ENCODE data around the gene KCNA1. TPM values are rescaled to one million over a fixed set of nuclear protein-coding genes. Genes with fewer than 3 reads are reported as not detected.

KCNA1 gene
- total RNA-seq, 2 donors from 2014 or later: 0.05 to 0.07 TPM

DNA sequence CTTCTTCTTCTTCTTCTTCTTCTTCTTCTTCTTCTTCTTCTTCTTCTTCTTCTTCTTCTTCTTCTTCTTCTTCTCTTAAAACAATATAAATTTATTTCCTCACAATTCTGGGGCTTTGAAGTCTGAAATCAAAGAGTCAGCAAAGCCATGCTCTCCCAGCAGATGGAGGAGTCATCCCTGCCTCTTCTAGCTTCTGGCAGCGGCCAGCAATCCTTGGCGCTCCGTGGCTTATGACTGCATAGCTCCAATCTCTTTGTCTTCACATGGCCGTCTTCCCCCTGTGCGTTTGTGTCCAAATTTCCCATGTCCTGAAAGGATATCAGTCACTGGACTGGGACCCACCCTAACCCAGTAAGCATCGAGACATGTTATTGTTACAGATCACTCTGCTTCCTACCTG is 22.9 kb downstream of the KCNA1 start:
- H3K9me3 Mint-ChIP-seq: no peaks in the 10 kb centered on the region
- ATAC-seq (replicated peaks in 1 of 2) (no peak), DNase-seq (no peak)
- H3K4me1 Mint-ChIP-seq (ENCODE audit: low read depth): no peaks in the 10 kb centered on the region
- no peaks in the 10 kb centered on the region for H3K36me3 Mint-ChIP-seq (ENCODE audit: insufficient read depth in 2 of 2)
- H3K27me3 Mint-ChIP-seq (ENCODE audit: low read depth): peaks cover 58% of the 10 kb centered on the region
- no peak overlapping the region for H3K27ac Mint-ChIP-seq
- no peak overlapping the region for H3K4me3 Mint-ChIP-seq

DNA sequence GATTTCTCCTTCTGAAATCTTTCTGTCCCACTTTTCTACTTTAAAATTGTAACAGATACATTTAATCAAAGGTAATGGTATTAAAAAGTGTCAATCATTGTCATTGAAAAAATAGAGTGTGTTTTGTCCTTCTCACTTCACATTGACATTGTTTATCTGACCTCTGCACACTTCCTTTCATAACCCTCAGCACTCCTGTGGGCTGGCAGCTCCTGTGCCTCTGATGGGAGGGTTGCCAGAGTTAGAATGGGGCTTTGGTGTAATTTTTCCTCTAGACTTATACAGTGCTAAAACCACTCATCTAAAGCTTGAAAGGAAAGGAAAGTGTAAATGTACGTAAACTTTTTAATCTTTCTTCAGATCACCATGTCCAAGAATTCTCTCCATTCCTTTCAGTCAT is 23.7 kb downstream of the KCNA1 start:
- no peaks in the 10 kb centered on the region for H3K9me3 Mint-ChIP-seq
- H3K27ac Mint-ChIP-seq: no peak overlapping the region
- no peaks in the 10 kb centered on the region for H3K4me1 Mint-ChIP-seq (ENCODE audit: low read depth)
- H3K36me3 Mint-ChIP-seq (ENCODE audit: insufficient read depth in 2 of 2): no peaks in the 10 kb centered on the region
- H3K4me3 Mint-ChIP-seq: no peak overlapping the region
- peaks cover 54% of the 10 kb centered on the region for H3K27me3 Mint-ChIP-seq (ENCODE audit: low read depth)
- ATAC-seq (replicated peaks in 1 of 2) (no peak), DNase-seq (no peak)

DNA sequence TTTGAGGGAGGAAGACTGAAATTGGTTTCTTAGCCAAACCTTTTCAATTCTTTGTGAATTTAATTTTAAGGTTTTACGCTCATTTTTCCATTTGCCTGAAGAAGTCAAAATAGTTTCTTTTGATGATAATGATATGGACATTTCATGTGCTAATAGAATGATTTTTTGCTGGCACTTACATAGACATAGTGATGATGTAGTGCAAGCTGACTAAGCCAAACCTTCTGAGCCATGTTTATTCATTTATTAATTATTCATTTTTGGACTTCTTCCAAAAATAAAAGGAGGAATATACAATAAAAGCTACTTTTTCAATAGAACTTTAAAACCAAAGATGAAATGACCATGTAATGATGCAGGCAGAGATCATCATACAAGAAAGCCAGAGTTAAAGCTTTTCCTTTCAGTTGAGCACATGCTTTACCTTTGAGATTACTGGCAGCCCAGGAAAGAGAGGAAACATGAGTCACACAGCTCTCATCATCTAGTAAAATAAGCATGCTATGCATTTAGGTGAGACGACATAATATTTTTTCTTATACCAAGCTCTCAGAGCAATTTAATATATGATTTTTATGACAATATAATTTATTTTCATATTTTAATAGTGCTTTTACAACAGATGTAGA is 24.8 kb downstream of the KCNA1 start:
- DNase-seq (no peak), ATAC-seq (replicated peaks in 1 of 2) (peak in 1 of 2 donors; percentile 63)
- H3K36me3 Mint-ChIP-seq (ENCODE audit: insufficient read depth in 2 of 2): no peaks in the 10 kb centered on the region
- no peaks in the 10 kb centered on the region for H3K4me1 Mint-ChIP-seq (ENCODE audit: low read depth)
- H3K4me3 Mint-ChIP-seq: no peak overlapping the region
- H3K9me3 Mint-ChIP-seq: no peaks in the 10 kb centered on the region
- H3K27me3 Mint-ChIP-seq (ENCODE audit: low read depth): peaks cover 44% of the 10 kb centered on the region
- H3K27ac Mint-ChIP-seq: no peak overlapping the region

DNA sequence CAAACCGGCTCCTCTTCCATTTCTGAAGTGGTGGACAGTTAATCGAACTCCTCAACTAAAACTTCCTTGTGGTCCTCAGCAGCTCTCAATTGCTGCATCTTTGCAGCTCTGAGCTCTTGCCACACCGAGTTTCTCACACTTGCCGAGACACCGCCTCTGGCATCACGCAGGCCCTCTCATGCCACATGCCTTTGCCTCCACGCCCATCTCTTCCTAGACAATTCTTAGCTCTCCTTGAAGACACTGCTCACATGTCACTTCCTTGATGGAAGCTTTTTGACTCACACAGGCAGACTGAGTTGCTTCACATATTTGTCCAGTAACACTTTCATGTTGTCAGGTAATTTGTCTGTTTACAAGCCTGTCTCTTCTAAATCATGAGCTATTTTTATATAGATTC is 29.2 kb downstream of the KCNA1 start:
- ATAC-seq (replicated peaks in 1 of 2): no peak
- H3K4me3 Mint-ChIP-seq: no peak overlapping the region
- H3K27me3 Mint-ChIP-seq (ENCODE audit: low read depth): peaks cover 19% of the 10 kb centered on the region
- DNase-seq: no peak
- no peak overlapping the region for H3K27ac Mint-ChIP-seq
- no peaks in the 10 kb centered on the region for H3K36me3 Mint-ChIP-seq (ENCODE audit: insufficient read depth in 2 of 2)
- H3K4me1 Mint-ChIP-seq (ENCODE audit: low read depth): no peaks in the 10 kb centered on the region
- H3K9me3 Mint-ChIP-seq: no peaks in the 10 kb centered on the region

DNA sequence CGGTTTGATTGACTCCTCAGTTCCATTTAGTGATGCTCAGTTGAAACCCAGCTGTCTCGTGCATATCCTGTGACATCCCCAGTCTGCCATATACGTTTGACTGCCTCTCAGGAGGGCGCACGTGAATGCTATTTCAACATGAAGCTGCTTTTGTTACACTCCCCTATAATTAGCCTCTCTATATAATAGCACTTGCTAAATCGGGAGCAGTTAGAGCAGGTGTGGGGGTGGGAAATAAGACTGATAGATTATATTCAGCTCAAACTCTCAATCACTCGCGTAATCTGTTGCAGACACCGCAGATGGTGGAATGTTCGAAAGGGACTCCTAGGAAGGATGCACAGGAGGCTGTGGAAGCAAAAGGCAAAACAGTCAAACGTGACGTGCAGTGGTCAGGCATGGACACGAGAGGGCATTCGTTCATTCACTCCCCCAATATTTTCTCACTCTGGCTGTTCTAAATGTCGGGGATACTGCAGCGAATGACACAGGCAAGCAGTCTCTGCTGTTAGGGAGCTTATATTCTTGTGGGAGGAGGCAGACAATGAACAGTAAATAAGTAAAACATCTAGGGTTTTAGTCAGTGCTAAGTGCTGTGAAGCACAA is 29.8 kb downstream of the KCNA1 start:
- Mint-ChIP-seq H3K36me3 (ENCODE audit: insufficient read depth in 2 of 2) (no peaks in the 10 kb centered on the region), H3K4me3 (no peak overlapping the region)

DNA sequence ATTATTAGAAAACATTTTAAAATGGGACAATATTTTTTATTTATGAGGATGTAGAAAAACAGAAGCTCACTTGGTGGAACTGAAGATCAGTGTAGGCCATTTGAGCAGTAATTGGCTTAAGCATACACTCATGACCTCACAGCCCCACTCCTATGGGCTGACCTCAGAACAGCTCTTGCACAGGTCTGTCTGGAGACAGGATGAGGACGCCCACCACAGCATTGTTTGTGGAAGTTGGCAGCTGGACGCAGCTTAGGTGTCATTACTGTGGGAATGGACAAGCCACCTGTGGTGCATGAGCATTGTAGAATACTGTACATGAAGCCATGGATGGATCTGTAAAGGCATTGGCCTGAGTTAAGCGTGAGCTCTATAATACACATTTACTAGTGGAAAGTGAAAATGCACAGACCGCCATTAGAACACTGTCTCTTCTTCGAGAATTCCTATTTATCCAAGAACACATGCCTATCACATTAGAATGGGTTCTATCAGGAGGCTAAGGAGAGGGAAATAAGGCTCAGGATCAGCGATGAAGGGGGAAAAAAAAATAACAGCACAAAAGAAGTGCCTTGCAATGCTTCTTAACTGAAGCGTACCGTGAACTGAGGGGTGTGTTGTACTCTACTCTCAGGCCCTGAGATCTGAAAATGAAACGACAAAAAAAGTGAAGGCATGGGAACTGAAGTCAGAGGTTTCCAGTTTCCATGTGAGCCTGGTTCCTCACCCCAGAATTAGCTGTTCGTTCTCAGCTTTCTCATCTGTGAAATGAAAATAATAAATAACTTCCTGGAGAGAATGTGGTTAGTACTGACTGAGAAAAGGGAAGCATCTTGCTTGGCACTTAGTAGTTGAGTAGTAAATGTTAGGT is 33.6 kb downstream of the KCNA1 start:
- no peak for ATAC-seq (replicated peaks in 1 of 2)
- Mint-ChIP-seq H3K9me3 (no peaks in the 10 kb centered on the region), H3K27ac (no peak overlapping the region), H3K27me3 (ENCODE audit: low read depth) (no peaks in the 10 kb centered on the region), H3K4me3 (no peak overlapping the region), H3K4me1 (ENCODE audit: low read depth) (no peaks in the 10 kb centered on the region), H3K36me3 (ENCODE audit: insufficient read depth in 2 of 2) (no peaks in the 10 kb centered on the region)
- DNase-seq: no peak

More for the DNA sequence above, 29.8 kb downstream of the KCNA1 start:
- Mint-ChIP-seq H3K27ac (no peak overlapping the region), H3K9me3 (no peaks in the 10 kb centered on the region), H3K27me3 (ENCODE audit: low read depth) (peaks cover 15% of the 10 kb centered on the region), H3K4me1 (ENCODE audit: low read depth) (no peaks in the 10 kb centered on the region)
- DNase-seq: no peak
- no peak for ATAC-seq (replicated peaks in 1 of 2)

DNA sequence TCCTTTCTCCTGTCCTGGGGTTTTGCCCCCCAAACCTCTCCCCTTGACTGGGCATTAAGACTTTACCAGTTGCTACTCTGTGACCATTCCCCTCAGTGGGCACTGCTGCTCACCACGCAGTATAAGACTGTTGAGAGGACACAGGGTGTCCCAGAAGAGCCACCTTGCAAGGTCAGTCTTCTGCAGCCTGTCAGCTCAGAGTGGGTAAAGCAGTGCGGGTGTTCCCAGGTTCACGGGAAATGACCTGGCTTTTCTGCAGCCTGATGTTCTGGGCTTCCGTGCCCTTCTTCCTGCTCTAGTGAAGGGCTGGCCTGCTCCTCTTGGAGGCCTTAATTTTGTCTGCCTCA is 34.2 kb downstream of the KCNA1 start:
- H3K4me1 Mint-ChIP-seq (ENCODE audit: low read depth): no peaks in the 10 kb centered on the region
- peaks cover under 1% of the 10 kb centered on the region for H3K27me3 Mint-ChIP-seq (ENCODE audit: low read depth)
- no peak for DNase-seq
- H3K9me3 Mint-ChIP-seq: no peaks in the 10 kb centered on the region
- H3K4me3 Mint-ChIP-seq: no peak overlapping the region
- no peak for ATAC-seq (replicated peaks in 1 of 2)
- H3K27ac Mint-ChIP-seq: no peak overlapping the region
- no peaks in the 10 kb centered on the region for H3K36me3 Mint-ChIP-seq (ENCODE audit: insufficient read depth in 2 of 2)

DNA sequence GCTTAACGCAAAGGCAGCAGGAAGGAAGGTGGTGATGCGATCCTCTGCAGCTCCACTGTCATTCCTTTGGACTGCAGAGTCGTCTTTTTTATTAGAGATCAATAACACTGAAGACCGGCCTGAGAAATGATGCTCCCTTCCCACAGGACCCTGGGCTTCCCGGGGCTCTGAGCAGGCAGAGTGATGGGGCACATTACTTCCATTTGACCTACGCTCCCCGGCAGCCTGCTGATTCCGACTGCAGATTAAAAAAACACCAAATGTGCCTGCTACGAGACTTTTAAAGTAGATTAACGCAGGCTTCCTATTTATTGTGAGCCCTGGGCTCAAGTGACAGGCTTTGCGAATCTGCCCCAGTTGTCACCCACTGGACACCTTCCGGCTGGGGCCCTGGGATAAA is 37.5 kb downstream of the KCNA1 start:
- H3K36me3 Mint-ChIP-seq (ENCODE audit: insufficient read depth in 2 of 2): no peaks in the 10 kb centered on the region
- H3K9me3 Mint-ChIP-seq: no peaks in the 10 kb centered on the region
- H3K27ac Mint-ChIP-seq: no peak overlapping the region
- H3K27me3 Mint-ChIP-seq (ENCODE audit: low read depth): peaks cover 8% of the 10 kb centered on the region
- no peaks in the 10 kb centered on the region for H3K4me1 Mint-ChIP-seq (ENCODE audit: low read depth)
- no peak overlapping the region for H3K4me3 Mint-ChIP-seq
- DNase-seq: no peak
- no peak for ATAC-seq (replicated peaks in 1 of 2)

DNA sequence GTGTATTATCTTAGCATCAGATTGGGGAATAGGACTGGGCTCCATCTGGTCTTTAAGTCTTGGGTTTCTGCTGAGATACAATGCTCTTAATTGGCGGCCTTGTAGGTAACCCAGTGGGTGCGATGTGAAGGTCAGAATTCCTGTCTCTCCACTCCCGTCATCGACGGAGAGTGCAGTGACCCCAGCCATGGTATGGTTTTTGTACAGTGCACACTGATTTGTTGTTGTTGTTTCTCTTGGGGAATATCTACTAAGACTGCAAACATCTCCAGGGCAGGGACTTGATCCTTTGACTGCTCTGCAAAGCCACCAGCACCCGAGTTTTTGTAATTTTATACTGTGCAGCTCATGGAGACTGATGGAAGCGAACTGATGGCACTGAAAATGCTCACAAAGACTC is 41.4 kb downstream of the KCNA1 start:
- Mint-ChIP-seq H3K4me1 (ENCODE audit: low read depth) (no peaks in the 10 kb centered on the region), H3K9me3 (no peaks in the 10 kb centered on the region), H3K4me3 (no peak overlapping the region), H3K27ac (no peak overlapping the region), H3K36me3 (ENCODE audit: insufficient read depth in 2 of 2) (no peaks in the 10 kb centered on the region), H3K27me3 (ENCODE audit: low read depth) (peaks cover 31% of the 10 kb centered on the region)
- DNase-seq: no peak
- no peak for ATAC-seq (replicated peaks in 1 of 2)

DNA sequence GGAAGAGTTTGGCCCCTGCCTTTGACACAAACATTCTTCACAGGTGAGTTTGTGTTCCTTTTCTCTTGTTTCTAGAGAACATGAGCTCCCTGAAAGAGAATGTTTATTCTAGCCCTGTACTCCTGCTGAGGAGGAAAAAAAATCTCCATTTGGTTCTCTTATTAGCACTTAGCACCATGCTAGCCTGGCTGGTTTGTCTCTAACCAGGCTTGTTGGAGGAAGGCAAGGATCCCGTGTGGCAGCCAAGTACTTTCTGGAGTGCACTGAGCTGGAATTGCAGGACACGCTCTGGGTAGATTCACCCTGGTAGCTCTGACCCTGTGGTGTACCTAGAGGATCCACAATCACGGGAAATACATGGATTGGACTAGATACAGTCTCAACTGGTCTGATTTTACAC is 41.9 kb downstream of the KCNA1 start:
- ATAC-seq (replicated peaks in 1 of 2): no peak
- no peak overlapping the region for H3K4me3 Mint-ChIP-seq

DNA sequence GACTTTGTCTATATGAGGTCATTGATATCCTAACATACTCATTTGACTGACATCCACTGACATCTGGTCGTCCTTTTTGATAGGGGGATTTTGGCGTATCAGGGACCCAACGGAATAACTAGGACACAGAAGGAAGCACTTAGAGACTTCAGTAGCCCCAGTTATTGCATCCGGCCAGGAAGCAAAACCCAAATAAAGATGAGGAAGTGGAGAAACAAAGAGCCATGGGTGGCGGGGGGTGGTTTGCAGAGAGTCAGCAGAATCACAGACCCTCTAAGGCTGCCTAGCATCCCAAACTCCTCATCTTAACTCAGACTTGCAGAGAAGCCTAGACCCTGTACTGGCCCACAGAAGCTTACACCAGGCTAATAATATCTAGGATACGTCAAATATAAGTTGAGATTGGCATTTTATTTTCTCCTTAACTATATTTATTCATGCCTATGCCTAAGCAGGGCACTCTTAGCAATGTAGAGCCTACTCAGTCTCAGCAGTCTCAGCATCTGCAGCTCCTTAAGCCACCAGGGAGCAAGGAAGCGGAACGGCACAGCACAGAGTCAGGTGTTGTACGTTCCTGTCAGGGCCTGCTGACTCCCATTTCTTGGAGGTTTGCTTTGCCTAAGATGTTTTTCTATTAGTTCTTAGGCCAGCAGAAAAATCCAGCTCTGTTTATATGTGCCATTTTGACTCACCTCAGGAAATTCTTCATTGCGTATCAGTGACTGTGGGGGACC is 45.1 kb downstream of the KCNA1 start:
- H3K4me3 Mint-ChIP-seq: no peak overlapping the region
- DNase-seq (no peak), ATAC-seq (replicated peaks in 1 of 2) (no peak)
- H3K36me3 Mint-ChIP-seq (ENCODE audit: insufficient read depth in 2 of 2): no peaks in the 10 kb centered on the region
- H3K9me3 Mint-ChIP-seq: no peaks in the 10 kb centered on the region
- no peak overlapping the region for H3K27ac Mint-ChIP-seq
- H3K4me1 Mint-ChIP-seq (ENCODE audit: low read depth): no peaks in the 10 kb centered on the region
- H3K27me3 Mint-ChIP-seq (ENCODE audit: low read depth): peaks cover 55% of the 10 kb centered on the region

More for the DNA sequence above, 41.9 kb downstream of the KCNA1 start:
- H3K36me3 Mint-ChIP-seq (ENCODE audit: insufficient read depth in 2 of 2): no peaks in the 10 kb centered on the region
- no peak overlapping the region for H3K27ac Mint-ChIP-seq
- no peak for DNase-seq
- H3K9me3 Mint-ChIP-seq: no peaks in the 10 kb centered on the region
- H3K27me3 Mint-ChIP-seq (ENCODE audit: low read depth): peaks cover 36% of the 10 kb centered on the region
- no peaks in the 10 kb centered on the region for H3K4me1 Mint-ChIP-seq (ENCODE audit: low read depth)

DNA sequence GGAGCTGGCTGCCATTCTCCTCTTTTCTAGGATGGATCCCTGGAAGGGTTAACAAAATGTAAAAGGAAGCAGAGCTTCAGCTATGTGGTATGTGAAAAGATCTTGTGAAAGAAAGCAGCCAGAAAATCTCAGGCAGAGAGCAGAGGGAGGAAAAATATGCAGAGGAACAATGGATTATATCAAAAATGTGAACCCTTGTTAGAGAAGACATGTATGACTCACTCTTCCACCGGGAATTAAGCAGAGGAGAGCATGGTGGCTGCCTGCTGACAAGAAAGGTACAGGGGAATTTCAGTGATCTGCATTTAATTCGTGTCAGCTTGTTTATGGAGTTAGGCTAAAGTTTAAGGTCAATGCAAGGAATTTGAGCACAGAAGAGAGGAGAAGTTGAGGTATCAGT is 46.3 kb downstream of the KCNA1 start:
- no peak overlapping the region for H3K27ac Mint-ChIP-seq
- no peaks in the 10 kb centered on the region for H3K36me3 Mint-ChIP-seq (ENCODE audit: insufficient read depth in 2 of 2)
- H3K27me3 Mint-ChIP-seq (ENCODE audit: low read depth): peaks cover 56% of the 10 kb centered on the region
- H3K9me3 Mint-ChIP-seq: no peaks in the 10 kb centered on the region
- no peak overlapping the region for H3K4me3 Mint-ChIP-seq
- H3K4me1 Mint-ChIP-seq (ENCODE audit: low read depth): no peaks in the 10 kb centered on the region
- no peak for ATAC-seq (replicated peaks in 1 of 2)
- no peak for DNase-seq

DNA sequence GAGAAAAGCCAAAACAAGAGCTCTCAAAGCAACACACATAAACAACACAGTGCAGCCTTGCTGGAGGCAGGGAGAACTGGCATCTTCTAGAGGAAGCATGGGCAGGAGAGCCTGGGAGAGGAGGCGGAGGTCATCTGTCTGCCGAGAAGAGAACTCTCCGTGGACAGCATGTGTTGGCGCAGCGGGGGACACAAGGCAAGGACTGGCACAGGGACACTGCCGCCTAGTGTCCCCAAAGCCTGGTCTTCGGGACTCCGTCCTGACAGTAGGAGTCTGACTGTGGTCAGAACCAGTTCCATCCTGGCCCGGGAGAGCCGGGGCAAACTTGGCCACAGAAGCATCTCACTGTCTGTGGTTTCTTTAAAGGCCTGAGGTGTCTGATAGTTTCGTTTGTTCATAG is 47.3 kb downstream of the KCNA1 start:
- Mint-ChIP-seq H3K4me3 (no peak overlapping the region), H3K27me3 (ENCODE audit: low read depth) (peaks cover 65% of the 10 kb centered on the region), H3K9me3 (no peaks in the 10 kb centered on the region), H3K36me3 (ENCODE audit: insufficient read depth in 2 of 2) (no peaks in the 10 kb centered on the region), H3K27ac (no peak overlapping the region), H3K4me1 (ENCODE audit: low read depth) (no peaks in the 10 kb centered on the region)
- ATAC-seq (replicated peaks in 1 of 2): no peak
- DNase-seq: no peak
